HEK293 (cell line): ENCODE measurements around the gene THBS3.
"Not testable (repeated sequence)": the region's sequence is repeated elsewhere in the genome, so short reads cannot be mapped to it uniquely, and the experiment has no call there.

ENCODE experiments used
- CTCF ChIA-PET: fragments of 350-600 bp; formaldehyde crosslinking; extraction: SDS; loops from one replicate; lab custom pipeline; 2021; ENCODE audit warnings: antibody characterized with exemption; lab: Yijun Ruan, JAX
- POLR2A ChIA-PET: fragments of 300-600 bp; formaldehyde crosslinking; extraction: SDS; loops from one replicate; lab custom pipeline; 2020; ENCODE audit warnings: antibody characterized with exemption, inconsistent platforms; lab: Yijun Ruan, JAX
- H3K27ac ChIP-seq: fragments of 200-500 bp; sonication (Bioruptor generic); 2 replicates; pipeline ENCODE4 v1.5.1; 2014; ENCODE audit warnings: low read depth, low read length, control low read depth, inconsistent platforms; ENCODE audit errors: extremely low read depth
- H3K36me3 ChIP-seq, 2 experiments: fragments of 200-500 bp in 1 of 2; sonication (Bioruptor generic) in 1 of 2; 1 replicate in 1 of 2; 2 replicates in 1 of 2; pipeline ENCODE4 v1.5.1; 2014 to 2017; ENCODE audit warnings: inconsistent platforms in 2 of 2, low read length in 2 of 2; ENCODE audit not compliant: control insufficient read depth in 2 of 2, insufficient read depth in 1 of 2
- H3K4me1 ChIP-seq: fragments of 200-500 bp; sonication (Bioruptor generic); 2 replicates; pipeline ENCODE4 v1.5.1; 2014; ENCODE audit warnings: mild to moderate bottlenecking, low read length, inconsistent platforms; ENCODE audit not compliant: control insufficient read depth, insufficient read depth
- H3K4me3 ChIP-seq: 2 replicates; pipeline ENCODE4 v1.5.1; 2011; ENCODE audit warnings: low read depth, mild to moderate bottlenecking, control low read depth, low read length, moderate library complexity
- H3K9me3 ChIP-seq: fragments of 200-500 bp; sonication (Bioruptor generic); 2 replicates; pipeline ENCODE4 v1.5.1; 2014; ENCODE audit warnings: low read depth, low read length, inconsistent platforms; ENCODE audit not compliant: control insufficient read depth, insufficient read depth
- GLIS1 ChIP-seq: fragments of 450-650 bp; formaldehyde crosslinking; IDR thresholded peaks from 2 replicates; pipeline ENCODE4 v1.5.1; 2016; ENCODE audit warnings: missing biosample characterization, missing genetic modification characterization
- IKZF3 ChIP-seq: fragments of 450-650 bp; IDR thresholded peaks from 2 replicates; pipeline ENCODE4 v1.5.0; 2018; ENCODE audit warnings: missing biosample characterization, mild to moderate bottlenecking, missing genetic modification characterization, moderate library complexity
- KLF7 ChIP-seq: fragments of 450-650 bp; formaldehyde crosslinking; IDR thresholded peaks from 2 replicates; pipeline ENCODE4 v1.5.1; 2016; ENCODE audit warnings: missing biosample characterization, missing genetic modification characterization, borderline replicate concordance
- KLF8 ChIP-seq: fragments of 450-650 bp; formaldehyde crosslinking; IDR thresholded peaks from 2 replicates; pipeline ENCODE4 v1.5.1; 2016; ENCODE audit warnings: missing biosample characterization, missing genetic modification characterization
- PATZ1 ChIP-seq: fragments of 450-650 bp; formaldehyde crosslinking; IDR thresholded peaks from 2 replicates; pipeline ENCODE4 v1.5.1; 2016; ENCODE audit warnings: missing biosample characterization, missing genetic modification characterization
- REST ChIP-seq: fragments of 450-650 bp; formaldehyde crosslinking; IDR thresholded peaks from 2 replicates; pipeline ENCODE4 v1.5.1; 2016; ENCODE audit warnings: missing biosample characterization, missing genetic modification characterization
- WT1 ChIP-seq: fragments of 450-650 bp; formaldehyde crosslinking; IDR thresholded peaks from 2 replicates; pipeline ENCODE4 v1.5.1; 2016; ENCODE audit warnings: missing biosample characterization, missing genetic modification characterization
- ZBTB8A ChIP-seq: fragments of 450-650 bp; formaldehyde crosslinking; IDR thresholded peaks from 2 replicates; pipeline ENCODE4 v1.5.1; 2016; ENCODE audit warnings: missing biosample characterization, missing genetic modification characterization
- ZEB2 ChIP-seq: fragments of 450-650 bp; formaldehyde crosslinking; IDR thresholded peaks from 2 replicates; pipeline ENCODE4 v1.5.1; 2016; ENCODE audit warnings: missing biosample characterization, missing genetic modification characterization
- ZFHX2 ChIP-seq: fragments of 450-650 bp; formaldehyde crosslinking; conservative IDR thresholded peaks from 2 replicates; pipeline ENCODE4 v1.5.1; 2016; ENCODE audit warnings: missing biosample characterization, missing genetic modification characterization
- ZFP69B ChIP-seq: fragments of 450-650 bp; formaldehyde crosslinking; IDR thresholded peaks from 2 replicates; pipeline ENCODE4 v1.5.1; 2016; ENCODE audit warnings: missing biosample characterization, missing genetic modification characterization
- ZIC2 ChIP-seq: fragments of 450-650 bp; formaldehyde crosslinking; IDR thresholded peaks from 2 replicates; pipeline ENCODE4 v1.5.1; 2016; ENCODE audit warnings: missing biosample characterization, missing genetic modification characterization
- ZNF2 ChIP-seq: fragments of 450-650 bp; formaldehyde crosslinking; IDR thresholded peaks from 2 replicates; pipeline ENCODE4 v1.5.1; 2016; ENCODE audit warnings: missing biosample characterization, missing genetic modification characterization
- ZNF202 ChIP-seq: fragments of 450-650 bp; formaldehyde crosslinking; IDR thresholded peaks from 2 replicates; pipeline ENCODE4 v1.5.1; 2016; ENCODE audit warnings: missing biosample characterization, missing genetic modification characterization, borderline replicate concordance
- ZNF324 ChIP-seq: fragments of 450-650 bp; formaldehyde crosslinking; IDR thresholded peaks from 2 replicates; pipeline ENCODE4 v1.5.1; 2016; ENCODE audit warnings: missing biosample characterization, missing genetic modification characterization
- ZNF335 ChIP-seq: fragments of 450-650 bp; formaldehyde crosslinking; conservative IDR thresholded peaks from 2 replicates; pipeline ENCODE4 v1.5.1; 2016; ENCODE audit warnings: missing biosample characterization, missing genetic modification characterization
- ZNF350 ChIP-seq: fragments of 450-650 bp; formaldehyde crosslinking; IDR thresholded peaks from 2 replicates; pipeline ENCODE4 v1.5.0; 2017; ENCODE audit warnings: missing biosample characterization, mild to moderate bottlenecking, missing genetic modification characterization
- ZNF354C ChIP-seq: fragments of 450-650 bp; formaldehyde crosslinking; IDR thresholded peaks from 2 replicates; pipeline ENCODE4 v1.5.1; 2016; ENCODE audit warnings: missing biosample characterization, missing genetic modification characterization, low read depth, borderline replicate concordance
- ZNF394 ChIP-seq: fragments of 450-650 bp; formaldehyde crosslinking; IDR thresholded peaks from 2 replicates; pipeline ENCODE4 v1.5.1; 2016; ENCODE audit warnings: missing biosample characterization, missing genetic modification characterization, mild to moderate bottlenecking, moderate library complexity, borderline replicate concordance
- ZNF558 ChIP-seq: fragments of 450-650 bp; formaldehyde crosslinking; IDR thresholded peaks from 2 replicates; pipeline ENCODE4 v1.5.1; 2016; ENCODE audit warnings: missing biosample characterization, missing genetic modification characterization
- ZNF600 ChIP-seq: fragments of 450-650 bp; formaldehyde crosslinking; IDR thresholded peaks from 2 replicates; pipeline ENCODE4 v1.5.1; 2016; ENCODE audit warnings: missing biosample characterization, missing genetic modification characterization
- ZNF704 ChIP-seq: fragments of 450-650 bp; formaldehyde crosslinking; IDR thresholded peaks from 2 replicates; pipeline ENCODE4 v1.5.1; 2016; ENCODE audit warnings: missing biosample characterization, missing genetic modification characterization
- ZSCAN30 ChIP-seq: fragments of 450-650 bp; IDR thresholded peaks from 2 replicates; pipeline ENCODE4 v1.5.1; 2018; ENCODE audit warnings: missing biosample characterization, mild to moderate bottlenecking, missing genetic modification characterization, moderate library complexity

Gene THBS3

GRCh38 chr1:155168105-155168445, 39.6 kb downstream of the THBS3 start:
- not testable (repeated sequence) for H3K27ac ChIP-seq, H3K4me3 ChIP-seq, H3K9me3 ChIP-seq, H3K4me1 ChIP-seq
- 0 out of 2 replicates have a peak, but pooled peaks have one; percentile 1 for TF ChIP-seq ZNF324 (tag by site-specific recombination)
- TF ChIP-seq ZNF394 = peak; percentile 3; the same call in 1 of the 2 replicates
- peak; percentile 23; the same call in 1 of the 2 replicates for TF ChIP-seq ZFHX2 (tag by site-specific recombination)
- 0 out of 2 replicates have a peak, but pooled peaks have one; percentile 6 for TF ChIP-seq KLF7 (tag by site-specific recombination)
- 0 out of 2 replicates have a peak, but pooled peaks have one; percentile 53 for TF ChIP-seq ZNF600 (tag by site-specific recombination)
- ChIA-PET CTCF (interaction anchor here (0.6 to 12.2 kb wide), 34 partner anchors 9 to 744 kb away, joined by 3 to 439 read pairs (median 4); partner anchors contain the start of genes ADAM15, EFNA4, PMVK and SLC50A1), POLR2A (interaction anchor here (0.6 to 1.8 kb wide), 8 partner anchors 25 to 472 kb away, joined by 3 to 17 read pairs (median 6); partner anchors contain the start of genes ADAM15, DPM3 and SLC50A1)
- peaks cover 5 to 31% of the 10 kb centered on the region in 2 experiments; a peak in 2 of 3 replicates for H3K36me3 ChIP-seq

- ChIA-PET POLR2A (interaction anchor here (0.6 to 1.8 kb wide), 12 partner anchors 8 to 473 kb away, joined by 3 to 17 read pairs (median 5); partner anchors contain the start of genes ADAM15, DPM3 and SLC50A1), CTCF (interaction anchor here (0.6 to 12.2 kb wide), 29 partner anchors 10 to 743 kb away, joined by 3 to 439 read pairs (median 5); partner anchors contain the start of genes ADAM15, EFNA4, PMVK and SLC50A1)
- Histone ChIP-seq H3K4me1 (no peaks in the 10 kb centered on the region; the same call in 1 of the 2 replicates), H3K27ac (no peak overlapping the region; the same call in 1 of the 2 replicates), H3K9me3 (no peaks in the 10 kb centered on the region), H3K4me3 (peak overlapping the region; percentile 35), H3K36me3 (peaks cover 5 to 31% of the 10 kb centered on the region in 2 experiments; a peak in 2 of 3 replicates)
- TF ChIP-seq PATZ1 (tag by site-specific recombination) = peak; percentile 70
- peak; percentile 66 for TF ChIP-seq IKZF3 (tag by site-specific recombination)
- TF ChIP-seq ZIC2 (tag by site-specific recombination) = peak; percentile 33; the same call in 1 of the 2 replicates
- TF ChIP-seq ZNF558 (tag by site-specific recombination) = peak; percentile 25; the same call in 1 of the 2 replicates
- TF ChIP-seq ZEB2 = peak; percentile 36; the same call in 1 of the 2 replicates
- TF ChIP-seq ZNF335 (tag by site-specific recombination) = peak; percentile 80
- TF ChIP-seq ZNF350 (tag by site-specific recombination) = no peak
- 0 out of 2 replicates have a peak, but pooled peaks have one; percentile 7 for TF ChIP-seq KLF7 (tag by site-specific recombination)
- TF ChIP-seq ZBTB8A = peak; percentile 16; the same call in 1 of the 2 replicates
- peak; percentile 75; the same call in 1 of the 2 replicates for TF ChIP-seq KLF8 (tag by site-specific recombination)
- TF ChIP-seq WT1 (tag by site-specific recombination) = 0 out of 2 replicates have a peak, but pooled peaks have one; percentile 23
- TF ChIP-seq ZFP69B (tag by site-specific recombination) = 0 out of 2 replicates have a peak, but pooled peaks have one; percentile 38
- peak; percentile 90; the same call in 1 of the 2 replicates for TF ChIP-seq ZNF2 (tag by site-specific recombination)
- 0 out of 2 replicates have a peak, but pooled peaks have one; percentile 24 for TF ChIP-seq REST (tag by site-specific recombination)
- TF ChIP-seq ZNF394 = peak; percentile 39; the same call in 1 of the 2 replicates
- peak; percentile 85 for TF ChIP-seq ZSCAN30
- TF ChIP-seq GLIS1 (tag by site-specific recombination) = peak; percentile 80
- TF ChIP-seq ZNF202 (tag by site-specific recombination) = no peak
- TF ChIP-seq ZNF704 (tag by site-specific recombination) = no peak
- no peak for TF ChIP-seq ZNF354C (tag by site-specific recombination)
Observed at GRCh38 chr1:155167166-155168104, 40.3 kb downstream of the THBS3 start.
